ENCODE data around the gene OAF.

- TF ChIP-seq CTCF (IDR thresholded peaks at IDR 0.05): no peak
- TF ChIP-seq EP300 (IDR thresholded peaks at IDR 0.05): no peak
These were observed 25.6 kb downstream of the OAF start for GRCh38 chr11:120236169-120237107.
